Uterine smooth muscle cell (primary cell): ENCODE results near the gene GYPE. TPM values are rescaled to one million over a fixed set of nuclear protein-coding genes. Genes with fewer than 3 reads are reported as not detected.

Source experiments
- total RNA-seq: library from RNA; depleted of rRNA; stranded (reverse); fragments of >200 nt; gene quantifications from 2 replicates; pipeline ENCODE4 v1.2.3, GENCODE V29; 2014

Gene GYPE
- 0.11 and 0.25 TPM in 2 replicates for total RNA-seq

GRCh38 chr4:143905440-143905839, at the start of gene GYPE:
TSS of gene GYPE (minus strand) at chr4:143905559. CDS start at chr4:143905507, 52 bp downstream.

Other genes with a start within 250 kb of the GYPE start
- under 0.01 TPM in 1 of 2 replicates, not detected in the other for gene FREM3, start 204.9 kb downstream of the GYPE start, total RNA-seq
- gene GYPB, start 113.8 kb upstream of the GYPE start, total RNA-seq: not detected in 2 replicates
- not detected in 2 replicates for gene GYPA, start 235.2 kb upstream of the GYPE start, total RNA-seq